Measurements from ENCODE around the gene CACNA2D1.

The CACNA2D1 gene

DNA sequence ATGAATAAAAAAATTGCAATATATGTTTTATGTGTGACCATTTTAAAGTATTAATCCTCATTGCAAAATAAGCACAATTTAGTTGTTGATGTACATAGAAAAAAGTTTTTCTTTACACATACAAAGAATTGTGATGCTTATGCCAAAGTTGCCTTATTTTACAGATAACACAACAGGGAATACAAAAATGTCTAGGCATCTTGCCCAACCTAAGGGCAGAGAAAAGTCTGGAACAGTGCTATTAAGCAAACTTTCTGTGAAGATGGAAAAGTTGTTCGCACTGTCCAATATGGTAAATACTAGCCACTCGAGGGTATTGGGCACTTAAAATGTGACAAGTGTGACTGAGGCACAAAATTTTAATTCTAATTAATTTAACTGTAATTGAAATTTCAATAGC, 483.6 kb downstream of the CACNA2D1 start:
- no peak for DNase-seq (ENCODE audit: low read depth)

- no peak for DNase-seq (ENCODE audit: low read depth)
Observed at GRCh38 chr7:81957517-81957916, 486.1 kb downstream of the CACNA2D1 start.

- no peak for DNase-seq (ENCODE audit: low read depth)
Observed at GRCh38 chr7:81956520-81956919, 487.1 kb downstream of the CACNA2D1 start.

GRCh38 chr7:81949306-81949705, 494.3 kb downstream of the CACNA2D1 start:
- DNase-seq (ENCODE audit: low read depth): no peak

DNA sequence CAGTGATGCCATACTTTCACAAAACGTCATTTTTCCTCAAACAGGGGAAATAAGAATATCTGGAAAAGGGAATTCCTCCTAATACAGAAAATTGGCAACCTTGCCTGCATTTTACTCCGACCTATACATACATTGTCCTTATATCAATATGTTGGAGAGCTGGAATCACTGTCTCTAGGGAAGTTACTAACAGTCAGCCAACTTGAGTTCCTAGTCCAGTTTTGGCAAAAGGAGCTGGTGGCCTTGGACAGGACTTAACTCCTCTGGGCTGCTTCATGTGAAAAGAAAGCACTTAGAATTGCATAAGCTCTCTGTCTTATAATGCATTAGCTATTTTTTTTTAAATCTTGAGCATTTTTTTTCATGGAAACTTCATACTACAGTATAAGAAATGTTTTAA, 499.5 kb downstream of the CACNA2D1 start:
- DNase-seq (ENCODE audit: low read depth): no peak

DNA sequence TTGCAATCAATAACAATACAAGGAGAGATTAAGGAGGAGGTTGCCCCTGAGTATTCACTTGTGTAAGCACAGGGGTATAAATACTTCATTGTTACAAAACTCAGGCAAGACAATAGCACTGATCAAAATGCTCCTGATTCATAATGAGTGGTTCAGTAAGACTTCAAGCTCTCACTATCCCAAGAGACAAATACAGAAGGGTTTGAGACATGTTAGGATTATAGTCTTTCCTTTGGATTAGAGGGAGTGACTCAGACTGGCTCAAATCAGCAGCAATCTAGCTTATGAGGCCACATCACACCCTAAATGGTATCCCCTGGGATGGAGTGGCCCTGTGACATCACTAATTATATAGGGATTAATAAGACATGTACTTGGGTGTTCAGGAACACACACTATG, 506.5 kb downstream of the CACNA2D1 start:
- DNase-seq (ENCODE audit: low read depth): no peak

DNA sequence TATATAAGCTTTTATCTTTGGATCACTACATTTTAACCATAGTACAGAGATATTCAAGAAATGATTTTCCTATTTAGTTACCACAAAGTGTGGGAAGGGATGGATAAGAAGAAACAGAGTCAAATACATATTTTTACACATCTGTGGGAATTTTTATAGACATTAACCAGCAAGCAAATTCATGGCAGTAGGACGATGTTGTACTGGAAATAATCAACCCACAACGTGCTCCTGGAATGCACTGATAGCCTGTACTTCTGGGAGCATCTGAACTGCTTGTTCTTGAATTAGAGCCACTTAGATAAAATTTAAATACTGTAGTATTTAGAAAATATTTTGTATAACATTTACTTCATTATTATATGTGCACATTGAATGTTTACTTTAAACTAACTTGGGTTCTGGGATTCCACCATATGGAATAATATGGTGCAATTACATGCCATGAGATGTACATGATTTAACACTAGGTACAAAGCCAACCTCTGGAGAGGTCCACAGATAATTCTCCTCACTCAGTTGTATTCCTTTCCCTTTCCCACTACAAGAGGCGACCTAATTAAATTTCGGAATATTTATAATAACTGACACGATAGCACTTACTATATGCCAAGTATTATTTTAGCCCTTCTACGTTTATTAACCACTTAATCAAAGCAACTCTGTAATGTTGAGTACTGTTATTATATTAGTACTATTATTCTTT, 508.8 kb downstream of the CACNA2D1 start:
- no peak for DNase-seq (ENCODE audit: low read depth)

DNA sequence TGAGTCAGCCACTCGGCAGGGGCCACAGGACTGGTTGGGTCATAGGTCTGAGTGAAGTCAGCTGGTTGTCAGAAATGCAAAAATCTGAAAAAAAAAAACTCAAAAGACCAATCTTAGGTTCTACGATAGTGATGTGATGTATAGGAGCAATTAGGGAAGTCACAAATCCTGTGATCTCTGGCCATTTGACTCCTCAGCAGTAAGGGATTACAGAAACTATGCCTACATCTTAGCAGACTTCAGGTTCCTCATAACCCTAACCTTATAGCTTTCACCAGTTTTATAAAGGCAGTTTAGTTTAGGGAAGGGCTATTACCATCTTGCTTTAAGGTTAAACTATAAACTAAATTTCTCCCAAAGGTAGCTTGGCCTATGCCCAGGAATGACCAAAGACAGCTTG, 510.6 kb downstream of the CACNA2D1 start:
- no peak for DNase-seq (ENCODE audit: low read depth)

- DNase-seq (ENCODE audit: low read depth): no peak
Observed at GRCh38 chr7:81929386-81929785, 514.2 kb downstream of the CACNA2D1 start.

GRCh38 chr7:81926154-81926553, 517.4 kb downstream of the CACNA2D1 start:
- no peak for DNase-seq (ENCODE audit: low read depth)

GRCh38 chr7:81925530-81925929, 518.0 kb downstream of the CACNA2D1 start:
- no peak for DNase-seq (ENCODE audit: low read depth)

GRCh38 chr7:81924494-81924893, 519.1 kb downstream of the CACNA2D1 start:
- DNase-seq (ENCODE audit: low read depth): no peak

DNA sequence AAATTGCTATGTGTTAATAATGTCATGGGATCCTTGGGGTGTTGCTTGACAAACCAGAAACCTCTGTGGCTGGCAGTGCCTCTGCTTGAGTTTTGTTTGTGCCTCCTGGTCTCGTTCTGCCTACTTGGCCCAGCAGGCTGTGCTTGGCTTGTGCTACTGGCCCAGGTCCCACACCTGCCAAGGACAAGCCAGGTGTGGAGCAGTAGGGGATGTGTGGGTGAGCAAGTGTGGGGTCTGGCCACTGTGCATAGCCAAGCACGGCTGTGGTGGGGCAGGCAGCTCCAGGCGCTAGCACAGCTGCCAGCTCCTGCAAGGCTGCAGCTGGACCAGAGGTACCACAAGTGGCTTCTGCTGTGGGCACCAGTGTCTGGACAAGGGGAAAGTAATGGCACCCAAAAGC, 524.1 kb downstream of the CACNA2D1 start:
- DNase-seq (ENCODE audit: low read depth): no peak

- DNase-seq (ENCODE audit: low read depth): no peak
Observed at GRCh38 chr7:81908220-81908619, 535.4 kb downstream of the CACNA2D1 start.

DNA sequence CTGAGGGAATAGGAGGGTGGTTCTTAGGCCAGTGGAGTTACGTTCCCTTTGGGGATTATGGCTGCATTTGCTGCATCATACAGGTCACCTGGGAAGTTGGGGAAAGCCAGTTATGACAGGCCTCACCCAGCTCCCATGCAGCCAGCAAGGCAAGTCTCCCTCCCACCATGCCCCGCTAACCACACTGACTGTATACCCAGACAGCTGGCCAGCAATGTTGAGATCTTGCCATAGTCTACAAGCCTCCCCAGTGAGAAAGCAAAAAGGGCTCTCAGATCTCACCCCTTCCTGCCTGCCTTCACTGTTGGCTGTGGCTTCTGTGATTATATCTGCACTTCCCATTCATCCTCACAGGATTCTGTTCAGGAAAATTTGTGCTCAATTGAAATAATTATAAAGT, 540.5 kb downstream of the CACNA2D1 start:
- no peak for DNase-seq (ENCODE audit: low read depth)

DNA sequence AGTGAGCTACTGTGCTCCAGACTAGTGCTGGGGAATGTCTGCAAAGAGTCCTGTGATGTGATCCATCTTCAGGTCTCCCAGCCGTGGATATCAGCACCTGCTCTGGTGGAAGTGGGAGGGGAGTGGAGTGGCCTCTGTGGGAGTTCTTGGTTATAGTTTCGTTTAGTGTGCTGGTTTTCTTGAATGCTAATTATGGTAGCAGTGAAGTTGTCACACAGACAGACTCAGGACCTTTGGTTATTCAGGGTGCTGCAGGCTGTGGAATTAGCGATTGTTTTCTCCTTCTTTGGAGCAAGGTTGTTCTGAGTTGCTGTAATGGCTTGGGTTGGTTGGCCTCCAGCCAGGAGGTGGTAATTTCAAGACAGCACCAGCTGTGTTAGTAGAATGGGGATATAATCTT, 541.0 kb downstream of the CACNA2D1 start:
- DNase-seq (ENCODE audit: low read depth): no peak

All from T-helper 22 cell (primary cell).